Kidney epithelial cell (primary cell): ENCODE data around the gene FSTL5. TPM values are rescaled to one million over a fixed set of nuclear protein-coding genes. Genes with fewer than 3 reads are reported as not detected.

Experiments
- DNase-seq: peaks from one replicate; pipeline ENCODE4 v3.0.0-alpha.2; 2010; ENCODE audit warnings: low read depth
- H3K27me3 ChIP-seq: 2 replicates; pipeline ENCODE4 v1.6.0; 2011; ENCODE audit warnings: low read length; ENCODE audit not compliant: control insufficient read depth, insufficient read depth
- H3K36me3 ChIP-seq: 2 replicates; pipeline ENCODE4 v1.5.1; 2011; ENCODE audit warnings: low read length; ENCODE audit not compliant: control insufficient read depth, insufficient read depth
- H3K4me3 ChIP-seq: 2 replicates; pipeline ENCODE4 v1.5.1; 2011; ENCODE audit warnings: low read depth, mild to moderate bottlenecking, control low read depth, low read length
- CTCF ChIP-seq: IDR thresholded peaks from 2 replicates; pipeline ENCODE4 v1.5.1; 2011; ENCODE audit warnings: mild to moderate bottlenecking, moderate library complexity, low read length, control low read depth, inconsistent platforms; ENCODE audit not compliant: insufficient read depth, poor library complexity, severe bottlenecking
- total RNA-seq: library from RNA; depleted of rRNA; stranded (reverse); fragments of >200 nt; gene quantifications from 2 replicates; pipeline ENCODE4 v1.2.3, GENCODE V29; 2015

FSTL5 gene
- total RNA-seq, 1 donor from 2014 or later, result not detected

- Histone ChIP-seq H3K36me3 (no peaks in the 10 kb centered on the region), H3K4me3 (no peak overlapping the region), H3K27me3 (no peaks in the 10 kb centered on the region)
- DNase-seq, result no peak
- no peak for TF ChIP-seq CTCF
Observed at GRCh38 chr4:161404346-161405110, 759.3 kb downstream of the FSTL5 start.

- DNase-seq, result no peak
- TF ChIP-seq CTCF, result no peak
- Histone ChIP-seq H3K27me3 (no peaks in the 10 kb centered on the region), H3K4me3 (no peak overlapping the region), H3K36me3 (no peaks in the 10 kb centered on the region)
Observed at GRCh38 chr4:161403781-161404180, 760.0 kb downstream of the FSTL5 start.

- TF ChIP-seq CTCF, result no peak
- H3K27me3 ChIP-seq, result no peaks in the 10 kb centered on the region
Observed at GRCh38 chr4:161393602-161394001, 770.2 kb downstream of the FSTL5 start.

GRCh38 chr4:161382655-161383054 is 781.1 kb downstream of the FSTL5 start:
- Histone ChIP-seq H3K36me3 (no peaks in the 10 kb centered on the region), H3K4me3 (no peak overlapping the region), H3K27me3 (no peaks in the 10 kb centered on the region)
- no peak for TF ChIP-seq CTCF
- DNase-seq, result no peak

More at GRCh38 chr4:161393602-161394001, 770.2 kb downstream of the FSTL5 start:
- H3K36me3 ChIP-seq, result no peaks in the 10 kb centered on the region
- DNase-seq, result no peak
- H3K4me3 ChIP-seq, result no peak overlapping the region

GRCh38 chr4:161376275-161376674 is 787.5 kb downstream of the FSTL5 start:
- Histone ChIP-seq H3K36me3 (no peaks in the 10 kb centered on the region), H3K4me3 (no peak overlapping the region), H3K27me3 (no peaks in the 10 kb centered on the region)
- no peak for TF ChIP-seq CTCF
- no peak for DNase-seq

- H3K27me3 ChIP-seq, result no peaks in the 10 kb centered on the region
- no peak for TF ChIP-seq CTCF
- H3K4me3 ChIP-seq, result no peak overlapping the region
- no peaks in the 10 kb centered on the region for H3K36me3 ChIP-seq
- DNase-seq, result no peak
Observed at GRCh38 chr4:161364681-161365080, 799.1 kb downstream of the FSTL5 start.
